Measurements from ENCODE around the gene ADAMTS4. TPM values are rescaled to one million over a fixed set of nuclear protein-coding genes. Genes with fewer than 3 reads are reported as not detected.
A peak's percentile ranks its signal among the peaks of the same experiment; 100 is the strongest.

The ADAMTS4 gene
- total and polyA plus RNA-seq, 9 of the 15 experiments (the other 6 are each of a cell fraction or from before 2014, with no cell fraction given) = 0.07 to 3.7 (median 0.41) TPM

- TF ChIP-seq CXXC5 (CRISPR knock-in tag; IDR thresholded peaks at IDR 0.05) (peak; percentile 87), TSHZ1 (CRISPR knock-in tag; IDR thresholded peaks at IDR 0.05) (no peak), SLC30A9 (CRISPR knock-in tag; IDR thresholded peaks at IDR 0.05) (no peak), CEBPB (tag; IDR thresholded peaks at IDR 0.05) (no peak), ZNF165 (CRISPR knock-in tag; IDR thresholded peaks at IDR 0.05; ENCODE audit: borderline replicate concordance) (0 out of 2 replicates have a peak, but pooled peaks have one; percentile 51), HDAC8 (tag; IDR thresholded peaks at IDR 0.05) (no peak), MNT (conservative IDR thresholded peaks at IDR 0.05) (peak; percentile 49 to 75)
These were observed 3.2 kb upstream of the ADAMTS4 start, which contains the start of gene NDUFS2 (continued) for GRCh38 chr1:161201836-161202712.
